B cell (primary cell): Measurements from ENCODE around the gene EIF4A3. TPM values are rescaled to one million over a fixed set of nuclear protein-coding genes. Genes with fewer than 3 reads are reported as not detected.

Experiments used
- ATAC-seq: fragments of 200-7000 bp; cut with Tn5 transposase; one replicate; pipeline ENCODE4 v1.10.0; 2021; ENCODE audit warnings: low read depth, mild to moderate bottlenecking, moderate number of reproducible peaks, moderate library complexity
- CTCF ChIA-PET: fragments of 350-600 bp; sonication (Branson Sonifier 250); formaldehyde crosslinking; loops from one replicate; lab custom pipeline; 2021; ENCODE audit warnings: antibody characterized with exemption, inconsistent platforms; lab: Charles Lee
- POLR2A ChIA-PET: fragments of 350-600 bp; sonication (Branson Sonifier 250); formaldehyde crosslinking; loops from one replicate; lab custom pipeline; 2021; ENCODE audit warnings: antibody characterized with exemption; lab: Charles Lee
- DNase-seq: peaks from one replicate; pipeline ENCODE4 v3.0.0; 2013
- H2AFZ ChIP-seq: 2 replicates; pipeline ENCODE4 v1.6.1; 2012; ENCODE audit warnings: mild to moderate bottlenecking, low read depth, low read length; ENCODE audit not compliant: insufficient read depth, poor library complexity, severe bottlenecking
- H3K27ac ChIP-seq, 2 donors: 1 replicate in 1 of 2; 2 replicates in 1 of 2; pipeline ENCODE4 v1.5.1; 2012 to 2013; ENCODE audit warnings: low read length in 2 of 2, mild to moderate bottlenecking in 2 of 2, moderate library complexity in 1 of 2
- H3K27me3 ChIP-seq, 4 experiments: fragments of 200-600 bp in 1 of 4; sonication (generic) in 1 of 4; replicated peaks in 1 of 4; 1 replicate in 2 of 4; 2 replicates in 2 of 4; pipeline versions ENCODE4 v1.6.1 to v1.7.0; 2013 to 2016; ENCODE audit warnings: low read length in 3 of 4, mild to moderate bottlenecking in 2 of 4, mixed read lengths in 1 of 4, moderate library complexity in 1 of 4; ENCODE audit not compliant: insufficient read depth in 4 of 4, control insufficient read depth in 3 of 4; ENCODE audit errors: control extremely low read depth in 1 of 4
- H3K36me3 ChIP-seq, 2 experiments: replicated peaks in 1 of 2; 1 replicate in 1 of 2; 2 replicates in 1 of 2; pipeline versions ENCODE4 v1.6.1 to v1.7.1; 2013; ENCODE audit warnings: low read length in 1 of 2; ENCODE audit not compliant: insufficient read depth in 2 of 2, control insufficient read depth in 1 of 2; ENCODE audit errors: control extremely low read depth in 1 of 2, extremely low read depth in 1 of 2
- H3K4me1 ChIP-seq, 2 donors: fragments of 200-600 bp in 1 of 2; sonication (generic) in 1 of 2; 1 replicate in 1 of 2; 2 replicates in 1 of 2; pipeline versions ENCODE4 v1.5.1 to v1.6.1; 2013 to 2017; ENCODE audit warnings: low read length in 2 of 2; ENCODE audit not compliant: control insufficient read depth in 2 of 2, insufficient read depth in 2 of 2
- H3K4me2 ChIP-seq: replicated peaks from 2 replicates; pipeline ENCODE3; 2012; ENCODE audit warnings: mild to moderate bottlenecking, low read depth, low read length; ENCODE audit not compliant: poor library complexity, severe bottlenecking
- H3K4me3 ChIP-seq, 5 experiments: fragments of 200-600 bp in 1 of 5; sonication (generic) in 1 of 5; 1 replicate in 3 of 5; 2 replicates in 2 of 5; pipeline versions ENCODE4 v1.5.1 to v1.7.0; 2011 to 2016; ENCODE audit warnings: low read length in 4 of 5, mild to moderate bottlenecking in 4 of 5, low read depth in 2 of 5, control low read depth in 1 of 5, moderate library complexity in 1 of 5; ENCODE audit not compliant: insufficient read depth in 1 of 5; ENCODE audit errors: control extremely low read depth in 1 of 5, extremely low read depth in 1 of 5
- H3K79me2 ChIP-seq: fragments of 200-600 bp; sonication (generic); one replicate; pipeline ENCODE4 v1.6.0; 2016; ENCODE audit warnings: low read length; ENCODE audit not compliant: control insufficient read depth, insufficient read depth
- H3K9ac ChIP-seq: fragments of 200-600 bp; sonication (generic); 2 replicates; pipeline ENCODE4 v1.6.1; 2017; ENCODE audit warnings: mild to moderate bottlenecking, low read length, moderate library complexity
- H3K9me3 ChIP-seq, 3 donors: one replicate each; pipeline versions ENCODE4 v1.6.1 to v1.7.1; 2013; ENCODE audit warnings: low read length in 2 of 3; ENCODE audit not compliant: control insufficient read depth in 2 of 3, insufficient read depth in 1 of 3; ENCODE audit errors: control extremely low read depth in 1 of 3
- H4K20me1 ChIP-seq: 2 replicates; pipeline ENCODE4 v1.6.0; 2012; ENCODE audit warnings: mild to moderate bottlenecking, low read length; ENCODE audit not compliant: insufficient read depth, control insufficient read depth, poor library complexity, severe bottlenecking
- H3K27ac Mint-ChIP-seq: one replicate; pipeline ENCODE4 v1.8.0; 2021; ENCODE audit warnings: mixed read lengths
- H3K27me3 Mint-ChIP-seq: one replicate; pipeline ENCODE4 v1.8.0; 2021; ENCODE audit warnings: mixed read lengths
- H3K4me1 Mint-ChIP-seq: one replicate; pipeline ENCODE4 v1.8.0; 2021; ENCODE audit warnings: mixed read lengths
- H3K4me3 Mint-ChIP-seq: one replicate; pipeline ENCODE4 v1.8.0; 2021; ENCODE audit warnings: mixed read lengths
- H3K9me3 Mint-ChIP-seq: one replicate; pipeline ENCODE4 v1.8.0; 2022; ENCODE audit warnings: mixed read lengths; ENCODE audit not compliant: insufficient read depth
- CTCF ChIP-seq: fragments of 200-600 bp; IDR thresholded peaks from one replicate; pipeline ENCODE4 v1.8.0; 2022; ENCODE audit warnings: antibody characterized with exemption, mild to moderate bottlenecking
- EZH2 ChIP-seq: IDR thresholded peaks from 2 replicates; pipeline ENCODE4 v1.6.1; 2012; ENCODE audit warnings: borderline replicate concordance, low read depth, mild to moderate bottlenecking, moderate library complexity, low read length; ENCODE audit not compliant: insufficient read depth, poor library complexity, severe bottlenecking
- WGBS: methylation state at CpG from one replicate; pipeline ENCODE4 v1.1.5; 2013; ENCODE audit warnings: missing lambda C conversion rate; ENCODE audit not compliant: insufficient coverage; 5-methylcytosine and 5-hydroxymethylcytosine counted together
- intact Hi-C: fragments of 100-400 bp; cut with micrococcal nuclease; formaldehyde crosslinking; loops from one replicate; pipeline ENCODE4 v1.10.0; 2022
- polyA plus RNA-seq: library from polyadenylated mRNA; depleted of rRNA; stranded (reverse); fragments of >200 nt; gene quantifications from 2 replicates; pipeline ENCODE4 v1.2.3, GENCODE V29; 2012
- total RNA-seq, 2 donors: library from RNA; stranded (reverse); fragments of 120-200 nt in 1 of 2; gene quantifications; 1 replicate in 1 of 2; 2 replicates in 1 of 2; pipeline versions ENCODE4 v1.2.3 to v1.2.4, GENCODE V29; 2013 to 2022

EIF4A3 gene
- total and polyA plus RNA-seq, 2 donors (not counting 1 experiment from before 2014, with no cell fraction given): 86.0 to 137 TPM

GRCh38 chr17:80177986-80178595 is 31.2 kb upstream of the EIF4A3 start:
- H2AFZ ChIP-seq: no peak overlapping the region
- ChIA-PET CTCF (no interaction called here), POLR2A (no interaction called here)
- H3K27ac ChIP-seq: no peak overlapping the region
- H4K20me1 ChIP-seq: no peaks in the 10 kb centered on the region
- TF ChIP-seq EZH2 (no peak), CTCF (no peak)
- no peaks in the 10 kb centered on the region for H3K4me1 ChIP-seq
- ATAC-seq (no peak), DNase-seq (no peak)
- peaks cover 0 to 2% (median 0%) of the 10 kb centered on the region in 4 experiments for H3K27me3 ChIP-seq
- WGBS: 92% methylated on average over 17 of the region's 21 CpGs
- no peaks in the 10 kb centered on the region for H3K79me2 ChIP-seq
- H3K9me3 ChIP-seq: no peaks in the 10 kb centered on the region
- H3K4me2 ChIP-seq: no peak overlapping the region
- Mint-ChIP-seq H3K27me3 (peaks cover 8% of the 10 kb centered on the region), H3K4me3 (no peak overlapping the region), H3K4me1 (no peaks in the 10 kb centered on the region), H3K27ac (no peak overlapping the region), H3K9me3 (no peaks in the 10 kb centered on the region)
- no peaks in the 10 kb centered on the region for H3K36me3 ChIP-seq
- no peak overlapping the region for H3K4me3 ChIP-seq
- no peak overlapping the region for H3K9ac ChIP-seq
- intact Hi-C loops: no loop called here

GRCh38 chr17:80176757-80177156 is 29.8 kb upstream of the EIF4A3 start:
- TF ChIP-seq CTCF: no peak
- no peak for TF ChIP-seq EZH2
- intact Hi-C loops: no loop called here
- POLR2A ChIA-PET: no interaction called here

More at GRCh38 chr17:80176757-80177156, 29.8 kb upstream of the EIF4A3 start:
- no peak overlapping the region for H3K9ac ChIP-seq
- no peaks in the 10 kb centered on the region for H3K4me1 Mint-ChIP-seq
- H3K27me3 ChIP-seq: peaks cover 0 to 4% (median 0%) of the 10 kb centered on the region in 4 experiments
- no peak for ATAC-seq
- no peak overlapping the region for H3K4me2 ChIP-seq
- CTCF ChIA-PET: interaction anchor here (0.7 kb wide), 1 partner anchor 427 kb away, joined by 3 read pairs; no protein-coding TSS in a partner anchor
- H3K9me3 ChIP-seq: no peaks in the 10 kb centered on the region
- H3K36me3 ChIP-seq: no peaks in the 10 kb centered on the region
- no peaks in the 10 kb centered on the region for H3K9me3 Mint-ChIP-seq
- no peak overlapping the region for H3K27ac Mint-ChIP-seq
- H3K27me3 Mint-ChIP-seq: peaks cover 15% of the 10 kb centered on the region
- H3K4me3 ChIP-seq: no peak overlapping the region
- H3K79me2 ChIP-seq: no peaks in the 10 kb centered on the region
- H2AFZ ChIP-seq: no peak overlapping the region
- H4K20me1 ChIP-seq: no peaks in the 10 kb centered on the region
- WGBS: 96% methylated on average over 11 of the region's 11 CpGs
- no peak for DNase-seq
- H3K4me3 Mint-ChIP-seq: no peak overlapping the region
- no peaks in the 10 kb centered on the region for H3K4me1 ChIP-seq
- no peak overlapping the region for H3K27ac ChIP-seq
